GM21825 (cell line): ENCODE data around the gene SLC2A5.
"Not testable (repeated sequence)": the region's sequence is repeated elsewhere in the genome, so short reads cannot be mapped to it uniquely, and the experiment has no call there.

Experiments
- ATAC-seq: cut with Tn5 transposase; IDR thresholded peaks from one replicate; pipeline ENCODE4 v1.9.1; 2021; ENCODE audit warnings: mild to moderate bottlenecking, moderate library complexity; ENCODE audit not compliant: unreplicated experiment

SLC2A5 gene

GRCh38 chr1:9009438-9010370, 59.7 kb downstream of the SLC2A5 start:
- no peak for ATAC-seq

GRCh38 chr1:9008236-9008635, 61.2 kb downstream of the SLC2A5 start:
- ATAC-seq: no peak

DNA sequence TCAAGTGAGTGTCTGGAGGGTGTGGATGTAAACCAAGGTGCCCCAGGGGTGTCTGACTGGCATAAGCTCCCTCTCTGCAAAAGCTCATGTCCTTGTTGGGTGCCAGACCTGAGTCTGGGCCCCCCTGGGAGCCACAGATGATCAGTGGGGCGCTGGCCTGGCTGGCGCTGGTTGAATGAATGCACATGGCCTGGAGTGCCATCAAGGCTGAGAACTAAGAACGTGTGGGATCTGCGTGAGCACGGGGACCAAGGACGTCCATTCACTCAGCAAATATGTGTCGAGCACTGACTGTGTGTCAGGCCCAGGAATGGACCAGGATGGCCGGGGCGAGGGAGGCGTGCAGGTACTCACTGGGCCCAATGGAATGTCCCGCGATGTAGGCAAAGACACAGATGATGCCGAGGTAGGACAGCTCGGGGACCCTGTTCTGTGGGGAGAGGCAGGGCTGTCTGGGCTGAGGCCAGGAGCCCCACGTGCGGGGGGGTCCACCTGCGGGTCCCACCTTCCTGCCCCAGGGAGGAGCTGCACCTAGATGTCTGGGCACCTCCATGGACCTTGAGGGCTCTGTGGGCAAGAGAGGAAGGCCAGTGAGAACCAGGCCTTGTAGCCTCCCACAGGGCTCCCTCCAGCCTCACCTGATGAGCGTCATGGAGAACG, 62.3 kb downstream of the SLC2A5 start:
- no peak for ATAC-seq

- no peak for ATAC-seq
Observed at GRCh38 chr1:9005395-9005708, 64.1 kb downstream of the SLC2A5 start.

GRCh38 chr1:9004700-9005394, 64.6 kb downstream of the SLC2A5 start:
- no peak for ATAC-seq

DNA sequence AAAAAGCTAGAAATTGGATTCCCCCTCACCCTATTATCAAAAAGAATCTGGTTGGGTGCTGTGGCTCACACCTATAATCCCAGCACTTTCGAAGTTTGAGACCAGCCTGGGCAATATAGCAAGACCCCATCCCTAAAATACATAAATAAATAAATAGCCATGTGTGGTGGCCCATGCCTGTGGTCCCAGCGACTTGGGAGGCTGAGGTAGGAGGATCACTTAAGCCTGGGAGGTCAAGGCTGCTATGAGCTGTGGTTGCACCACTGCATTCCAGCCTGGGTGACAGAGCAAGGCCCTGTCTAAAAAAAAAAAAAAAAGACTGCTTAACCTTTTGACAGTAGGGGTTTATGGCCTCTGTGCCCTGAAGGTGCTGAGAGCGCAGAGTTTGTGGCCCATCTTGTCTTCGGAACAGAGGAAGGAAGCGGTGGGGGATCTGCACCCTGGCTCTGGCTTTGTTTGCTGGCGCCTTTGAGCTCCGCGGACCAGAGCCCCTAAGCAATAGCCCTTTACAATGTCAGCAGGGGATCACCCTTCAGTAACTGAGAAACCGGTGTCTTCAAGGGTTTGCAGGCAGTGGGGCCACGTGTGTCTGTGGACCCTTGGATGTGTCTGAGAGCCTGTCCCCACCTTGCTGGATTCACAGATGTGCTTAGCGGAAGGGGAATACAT, 65.3 kb downstream of the SLC2A5 start:
- no peak for ATAC-seq

- ATAC-seq: not testable (repeated sequence)
Observed at GRCh38 chr1:9002215-9002560, 67.2 kb downstream of the SLC2A5 start.

- ATAC-seq: not testable (repeated sequence)
Observed at GRCh38 chr1:9001534-9002214, 67.8 kb downstream of the SLC2A5 start.

- not testable (repeated sequence) for ATAC-seq
Observed at GRCh38 chr1:8993962-8994675, 75.3 kb downstream of the SLC2A5 start.

GRCh38 chr1:8992936-8993687, 76.3 kb downstream of the SLC2A5 start:
- no peak for ATAC-seq

DNA sequence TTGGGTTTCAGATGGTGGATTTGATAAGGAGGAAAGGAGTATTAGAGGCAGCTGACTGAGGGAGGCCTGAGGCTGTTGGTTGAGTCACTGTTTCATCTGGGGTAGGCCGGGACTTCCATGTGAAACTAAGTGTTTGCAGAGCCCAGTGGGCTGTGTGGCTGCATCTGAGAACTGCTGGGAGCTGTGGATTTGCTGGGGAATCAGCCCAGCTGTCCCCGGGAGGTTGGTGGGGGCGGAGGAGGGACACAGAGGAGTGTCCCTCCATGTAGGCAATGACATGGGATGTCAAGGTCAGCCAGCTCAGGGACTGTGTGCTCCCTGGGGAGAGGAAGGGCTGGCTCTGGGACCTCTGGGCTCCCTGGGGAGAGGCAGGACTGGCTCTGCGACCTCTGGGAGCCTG, 79.6 kb downstream of the SLC2A5 start:
- ATAC-seq: no peak

DNA sequence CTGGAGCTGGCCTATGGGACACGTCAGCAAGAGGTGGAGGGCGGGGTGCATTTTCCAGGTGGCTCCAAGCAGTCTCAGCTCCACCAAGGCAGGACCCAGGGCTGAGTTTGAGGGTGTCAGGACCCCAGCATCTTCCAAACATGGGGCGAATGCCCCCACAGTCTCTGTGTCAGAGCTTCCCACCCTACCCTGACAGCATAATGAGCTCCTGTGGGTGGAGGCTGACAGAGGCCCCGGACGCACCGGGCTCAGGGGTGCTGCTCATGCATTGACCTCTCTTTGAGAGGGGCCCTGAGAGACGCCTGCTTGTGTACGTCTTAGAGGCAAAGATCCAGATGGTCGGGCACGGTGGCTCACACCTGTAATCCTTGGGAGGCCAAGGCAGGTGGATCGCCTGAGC, 80.4 kb downstream of the SLC2A5 start:
- ATAC-seq: no peak

GRCh38 chr1:8988618-8988967, 80.8 kb downstream of the SLC2A5 start:
- ATAC-seq: no peak

DNA sequence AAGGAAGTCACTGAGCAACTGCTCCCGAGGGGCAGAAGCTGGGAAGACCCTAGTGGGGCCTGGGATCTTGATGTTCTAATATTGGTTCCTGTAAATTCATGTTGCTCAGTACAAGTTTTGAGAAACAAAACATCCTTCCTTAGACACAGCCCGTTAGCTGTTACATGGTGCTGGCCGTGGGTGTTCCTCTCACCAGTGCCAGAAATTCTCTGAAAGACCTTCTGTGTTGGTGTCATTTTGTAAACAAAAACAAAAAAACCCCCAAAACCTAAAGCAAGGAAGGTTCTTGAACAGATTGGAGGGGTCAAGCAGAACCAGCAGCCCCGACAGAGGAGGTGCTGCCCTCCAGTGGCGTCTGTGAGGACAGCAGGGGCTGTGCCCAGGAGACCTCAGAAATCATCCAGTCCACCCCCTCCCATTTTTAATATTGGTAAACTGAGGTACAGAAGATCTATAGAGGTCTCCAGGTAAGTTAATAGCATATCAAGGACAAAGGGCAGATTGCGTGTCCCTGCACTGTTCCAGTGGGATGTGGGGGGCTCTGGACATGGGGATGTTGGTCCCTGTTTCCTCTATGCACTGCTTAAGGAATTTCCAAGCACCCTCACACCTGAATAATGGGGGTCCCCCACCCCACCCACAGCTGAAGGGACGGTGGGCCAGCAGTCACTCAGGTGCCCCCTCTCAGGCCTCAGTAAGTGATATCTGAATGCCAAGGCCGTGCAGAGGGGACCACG, 81.4 kb downstream of the SLC2A5 start:
- ATAC-seq: no peak

GRCh38 chr1:8986814-8987190, 82.6 kb downstream of the SLC2A5 start:
- no peak for ATAC-seq

DNA sequence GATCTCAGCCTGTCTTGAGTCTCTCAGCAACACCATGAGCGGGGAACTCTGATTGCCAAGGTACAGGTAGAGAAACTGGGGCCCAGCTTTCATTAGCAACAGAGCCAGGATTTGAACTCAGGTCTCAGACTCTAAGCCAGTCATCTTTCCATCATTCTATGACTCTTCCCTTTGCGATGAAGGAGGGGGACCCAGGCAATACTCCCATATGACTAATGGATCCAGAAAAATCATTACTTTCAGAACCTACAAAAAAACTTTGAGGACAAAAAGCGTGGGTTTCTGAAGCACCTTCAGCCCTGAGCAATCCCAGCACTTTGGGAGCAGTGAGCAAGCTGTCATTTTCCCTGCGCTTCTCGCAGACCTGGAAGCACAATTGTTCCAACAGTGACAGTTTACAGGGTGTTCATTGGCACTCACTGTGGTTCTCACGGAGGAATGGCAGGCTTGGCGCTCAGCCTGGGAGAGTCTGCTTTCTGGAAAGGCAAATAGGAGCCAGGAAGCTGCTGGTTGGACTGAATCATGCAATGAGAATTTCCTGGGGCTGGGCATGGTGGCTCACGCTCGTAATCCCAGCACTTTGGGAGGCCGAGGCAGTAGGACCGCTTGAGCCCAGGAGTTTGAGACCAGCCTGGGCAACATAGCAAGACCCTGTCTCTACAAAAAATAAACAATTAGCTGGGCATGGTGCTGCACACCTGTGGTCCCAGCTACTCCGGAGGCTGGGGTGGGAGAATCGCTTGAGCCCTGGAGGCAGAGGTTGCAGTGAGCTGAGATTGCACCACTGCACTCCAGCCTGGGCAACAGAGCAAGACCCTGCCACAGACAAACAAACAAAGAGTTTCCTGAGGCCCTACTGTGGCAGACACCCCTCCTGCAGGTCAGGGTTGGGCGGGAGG, 83.3 kb downstream of the SLC2A5 start:
- no peak for ATAC-seq
